T-helper 17 cell (primary cell): Measurements from ENCODE around the gene LSAMP. TPM values are rescaled to one million over a fixed set of nuclear protein-coding genes. Genes with fewer than 3 reads are reported as not detected.

Experiments
- ATAC-seq: fragments of 150-1000 bp; cut with Tn5 transposase; 2 replicates; pipeline ENCODE4 v1.10.0; 2021; ENCODE audit warnings: mild to moderate bottlenecking, moderate library complexity
- DNase-seq, 3 donors: peaks; one replicate each; pipeline versions ENCODE4 v3.0.0 to v3.0.0-alpha.2; 2020 to 2021
- H3K9me3 ChIP-seq: one replicate; pipeline ENCODE4 v1.7.0; 2013; ENCODE audit warnings: low read length, mild to moderate bottlenecking; ENCODE audit not compliant: control insufficient read depth, poor library complexity, severe bottlenecking
- H3K27ac Mint-ChIP-seq: one replicate; pipeline ENCODE4 v1.8.0; 2022; ENCODE audit warnings: mild to moderate bottlenecking, moderate library complexity, mixed read lengths
- H3K27me3 Mint-ChIP-seq: one replicate; pipeline ENCODE4 v1.8.0; 2022; ENCODE audit warnings: mixed read lengths
- H3K36me3 Mint-ChIP-seq: one replicate; pipeline ENCODE4 v1.8.0; 2022; ENCODE audit warnings: low read depth, mixed read lengths
- H3K4me1 Mint-ChIP-seq: one replicate; pipeline ENCODE4 v1.8.0; 2022; ENCODE audit warnings: mild to moderate bottlenecking, mixed read lengths
- H3K4me3 Mint-ChIP-seq: one replicate; pipeline ENCODE4 v1.8.0; 2022; ENCODE audit warnings: mild to moderate bottlenecking, moderate library complexity, mixed read lengths
- total RNA-seq, 4 donors: library from RNA in 2 of 4; stranded (reverse) in 2 of 4; gene quantifications; one replicate each; pipeline ENCODE4 v1.2.3 and lab custom pipeline; 2022 to 2026

The LSAMP gene
- total RNA-seq, 2 donors from 2014 or later, result not detected

DNA sequence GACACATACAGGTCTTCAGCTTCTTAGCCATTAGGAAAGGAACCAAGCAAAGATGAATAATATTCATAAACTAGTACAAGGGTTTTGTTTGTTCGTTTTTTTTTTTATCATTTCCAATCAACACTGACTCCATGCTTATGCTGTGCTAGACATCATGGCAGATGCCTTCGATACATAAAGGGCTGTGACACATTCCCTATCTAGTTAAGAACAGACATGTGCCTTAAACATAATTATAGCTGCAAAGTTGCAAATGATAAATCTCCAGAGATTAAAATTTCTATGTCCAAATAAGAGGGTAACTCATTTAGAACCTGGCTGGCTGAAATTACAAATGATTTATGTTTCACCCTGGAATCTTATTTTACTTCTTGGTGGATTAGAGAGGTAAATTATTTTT, 386.4 kb downstream of the LSAMP start:
- H3K9me3 ChIP-seq, result no peaks in the 10 kb centered on the region
- Mint-ChIP-seq H3K27ac (no peak overlapping the region), H3K4me3 (no peak overlapping the region), H3K36me3 (no peaks in the 10 kb centered on the region), H3K4me1 (no peaks in the 10 kb centered on the region), H3K27me3 (no peaks in the 10 kb centered on the region)
- DNase-seq, result no peak
- ATAC-seq, result no peak

DNA sequence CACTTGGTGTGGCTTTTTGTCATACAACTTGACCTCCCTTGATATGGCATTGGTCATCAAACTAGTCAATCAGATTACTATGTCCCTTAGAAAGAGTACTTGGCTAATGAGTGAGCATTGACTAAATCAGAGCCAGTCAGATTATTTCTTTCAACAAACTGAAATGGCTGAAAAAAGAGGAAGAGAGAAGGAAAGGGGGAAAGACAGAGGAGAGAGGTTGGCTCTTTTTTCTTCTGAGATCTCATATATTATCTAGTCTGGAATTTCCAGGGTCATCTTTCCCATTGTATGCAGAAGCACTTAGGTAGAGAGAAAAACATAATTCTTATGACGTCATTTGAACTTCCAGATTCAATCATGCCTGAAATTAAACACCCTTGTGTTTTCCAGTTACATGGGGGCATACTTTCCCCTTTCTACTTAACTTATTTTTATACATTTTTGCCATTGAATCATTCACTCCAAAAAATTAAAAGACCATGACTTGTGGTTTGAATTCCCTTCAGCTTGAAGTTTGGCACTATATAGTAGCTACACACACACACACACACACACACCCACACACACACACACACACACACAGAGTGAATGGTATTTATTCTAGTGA, 387.8 kb downstream of the LSAMP start:
- Mint-ChIP-seq H3K27me3 (no peaks in the 10 kb centered on the region), H3K4me1 (no peaks in the 10 kb centered on the region), H3K36me3 (no peaks in the 10 kb centered on the region), H3K4me3 (no peak overlapping the region), H3K27ac (no peak overlapping the region)
- H3K9me3 ChIP-seq, result no peaks in the 10 kb centered on the region
- ATAC-seq, result no peak
- DNase-seq, result no peak

DNA sequence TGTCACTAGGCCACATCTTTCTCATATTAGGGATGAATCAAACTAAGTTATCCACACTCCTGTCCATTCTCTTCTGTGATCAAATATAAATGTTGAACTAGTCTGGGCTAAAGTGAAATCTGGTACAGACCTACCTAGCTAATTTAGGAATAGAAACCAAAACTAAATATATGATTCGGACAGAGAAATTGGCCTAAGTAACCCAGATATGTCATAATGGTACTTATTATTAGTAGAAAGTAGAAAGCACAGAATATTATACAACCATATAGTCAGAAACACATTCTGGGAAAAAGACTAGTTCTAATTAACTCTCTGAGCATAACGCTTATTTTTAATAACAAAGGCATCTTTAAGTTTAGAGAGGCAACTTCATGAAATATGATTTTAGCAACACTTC, 389.0 kb downstream of the LSAMP start:
- Mint-ChIP-seq H3K27me3 (no peaks in the 10 kb centered on the region), H3K36me3 (no peaks in the 10 kb centered on the region), H3K4me3 (no peak overlapping the region), H3K4me1 (no peaks in the 10 kb centered on the region), H3K27ac (no peak overlapping the region)
- ATAC-seq (no peak), DNase-seq (no peak)
- no peaks in the 10 kb centered on the region for H3K9me3 ChIP-seq

DNA sequence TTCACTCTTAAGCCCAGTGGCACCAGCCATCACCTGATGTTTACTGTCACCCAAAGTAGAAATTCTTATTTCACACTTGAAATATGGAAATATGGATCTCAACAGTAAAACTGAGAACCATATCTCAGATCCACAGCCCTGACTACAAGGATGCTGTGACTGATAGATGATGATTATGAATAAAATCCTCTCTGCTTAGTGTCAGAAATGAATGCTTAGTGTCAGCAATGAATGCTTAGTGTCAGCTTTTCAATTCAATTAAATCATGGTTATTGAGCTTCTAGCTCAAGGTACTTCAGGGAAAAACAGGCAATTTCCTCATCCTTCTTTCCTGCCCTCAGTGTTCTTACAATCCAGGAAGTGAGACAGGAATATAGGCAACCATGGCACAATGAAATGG, 392.3 kb downstream of the LSAMP start:
- Mint-ChIP-seq H3K4me1 (no peaks in the 10 kb centered on the region), H3K36me3 (no peaks in the 10 kb centered on the region)

DNA sequence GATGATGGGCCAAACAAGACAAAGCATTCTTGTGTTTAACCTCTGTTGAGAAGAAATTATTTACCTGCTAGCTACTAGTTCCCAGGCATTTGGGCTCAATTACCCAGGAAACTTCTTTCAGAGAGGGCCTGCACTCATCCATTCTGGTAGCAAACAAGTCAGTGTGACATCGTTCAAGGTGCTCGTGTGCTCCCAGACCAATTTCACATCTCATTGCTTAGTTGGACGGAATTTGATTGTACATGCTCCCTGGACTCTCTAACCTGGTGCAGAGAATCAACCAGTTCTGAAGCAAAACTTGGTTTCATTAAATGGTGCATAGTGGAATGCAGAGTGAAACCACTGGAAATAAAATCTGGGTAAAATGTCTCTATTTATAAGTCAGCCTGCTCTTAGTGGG, 392.7 kb downstream of the LSAMP start:
- H3K27me3 Mint-ChIP-seq, result no peaks in the 10 kb centered on the region
- H3K27ac Mint-ChIP-seq, result no peak overlapping the region
- H3K9me3 ChIP-seq, result no peaks in the 10 kb centered on the region
- no peaks in the 10 kb centered on the region for H3K36me3 Mint-ChIP-seq
- no peak overlapping the region for H3K4me3 Mint-ChIP-seq
- H3K4me1 Mint-ChIP-seq, result no peaks in the 10 kb centered on the region
- ATAC-seq (no peak), DNase-seq (no peak)

More for the DNA sequence above, 392.3 kb downstream of the LSAMP start:
- DNase-seq, result no peak
- Mint-ChIP-seq H3K27me3 (no peaks in the 10 kb centered on the region), H3K4me3 (no peak overlapping the region), H3K27ac (no peak overlapping the region)
- H3K9me3 ChIP-seq, result no peaks in the 10 kb centered on the region
- no peak for ATAC-seq

DNA sequence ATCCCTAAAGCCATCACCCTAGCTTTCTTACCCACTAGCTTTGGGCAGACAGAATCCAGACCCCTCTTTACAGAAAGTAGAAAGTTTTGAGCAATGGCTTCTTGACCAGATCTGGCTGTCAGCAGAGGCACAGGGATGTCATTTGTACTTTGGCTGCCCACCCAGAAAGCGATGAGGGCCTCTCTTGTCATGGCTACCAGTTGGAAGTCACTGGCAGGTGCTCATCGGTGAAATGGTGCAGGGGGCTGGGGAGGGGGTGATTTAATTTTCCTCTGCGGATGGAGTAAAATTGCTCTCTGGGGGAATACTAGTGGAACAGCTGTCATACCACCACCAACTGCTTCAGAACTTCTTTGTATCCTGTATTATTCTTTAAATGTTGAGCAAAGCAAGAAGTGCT, 393.7 kb downstream of the LSAMP start:
- H3K4me3 Mint-ChIP-seq, result no peak overlapping the region
- H3K27me3 Mint-ChIP-seq, result no peaks in the 10 kb centered on the region
- H3K36me3 Mint-ChIP-seq, result no peaks in the 10 kb centered on the region
- no peaks in the 10 kb centered on the region for H3K9me3 ChIP-seq
- no peak for DNase-seq
- H3K4me1 Mint-ChIP-seq, result no peaks in the 10 kb centered on the region
- ATAC-seq, result no peak
- no peak overlapping the region for H3K27ac Mint-ChIP-seq

DNA sequence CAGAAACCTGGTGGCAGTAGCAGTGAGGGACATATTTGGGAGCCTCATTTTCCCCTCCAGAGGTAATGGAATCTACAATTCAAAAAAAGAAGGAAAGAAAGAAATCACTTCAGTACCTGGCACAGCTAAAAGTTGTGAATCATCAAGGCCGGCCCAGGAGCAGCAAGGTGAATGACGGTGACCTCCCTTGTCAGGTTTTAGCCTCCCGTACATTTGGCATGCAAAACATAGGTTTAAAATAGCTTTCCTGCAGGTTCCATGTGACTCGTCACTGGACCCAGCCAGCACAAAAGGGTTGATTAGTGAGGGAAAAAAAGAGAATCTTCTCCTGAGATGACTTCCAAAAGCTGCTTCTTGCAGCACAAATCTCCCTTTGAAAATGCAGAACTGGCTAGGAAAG, 394.2 kb downstream of the LSAMP start:
- H3K9me3 ChIP-seq, result no peaks in the 10 kb centered on the region
- no peak overlapping the region for H3K27ac Mint-ChIP-seq
- no peak for DNase-seq
- no peak overlapping the region for H3K4me3 Mint-ChIP-seq
- no peaks in the 10 kb centered on the region for H3K4me1 Mint-ChIP-seq
- no peaks in the 10 kb centered on the region for H3K27me3 Mint-ChIP-seq
- H3K36me3 Mint-ChIP-seq, result no peaks in the 10 kb centered on the region
- no peak for ATAC-seq

DNA sequence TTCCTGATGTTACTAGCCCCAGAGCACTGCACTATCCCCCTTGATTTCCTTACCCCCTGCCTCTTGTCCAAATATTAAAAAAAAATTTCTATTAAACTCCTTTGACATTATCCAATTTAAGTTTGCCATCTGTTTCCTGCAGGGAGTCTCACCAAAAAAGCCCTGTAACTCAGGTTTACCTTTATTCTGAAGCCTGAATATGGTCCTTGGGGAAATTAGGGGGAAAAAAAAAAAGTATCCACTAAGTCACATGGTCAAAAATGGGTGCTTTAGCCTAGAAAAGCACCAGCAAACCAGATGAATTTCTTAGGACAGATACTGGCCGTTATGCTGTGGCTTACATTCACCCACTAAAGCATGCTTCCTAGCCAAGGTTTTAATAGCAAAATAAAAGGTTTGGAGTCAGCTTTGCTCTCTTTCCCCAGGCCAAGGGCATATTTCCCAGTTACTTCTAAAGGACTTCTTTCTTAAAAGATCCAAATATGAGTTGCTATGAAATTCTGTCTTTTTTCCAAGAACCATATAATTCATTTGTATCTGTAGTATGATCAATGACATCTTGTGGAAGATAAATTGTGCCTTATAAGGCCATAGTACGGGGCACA, 394.9 kb downstream of the LSAMP start:
- H3K27me3 Mint-ChIP-seq, result no peaks in the 10 kb centered on the region
- ATAC-seq, result no peak
- no peak for DNase-seq
- H3K9me3 ChIP-seq, result no peaks in the 10 kb centered on the region
- H3K36me3 Mint-ChIP-seq, result no peaks in the 10 kb centered on the region
- H3K4me3 Mint-ChIP-seq, result no peak overlapping the region
- H3K27ac Mint-ChIP-seq, result no peak overlapping the region
- H3K4me1 Mint-ChIP-seq, result no peaks in the 10 kb centered on the region

DNA sequence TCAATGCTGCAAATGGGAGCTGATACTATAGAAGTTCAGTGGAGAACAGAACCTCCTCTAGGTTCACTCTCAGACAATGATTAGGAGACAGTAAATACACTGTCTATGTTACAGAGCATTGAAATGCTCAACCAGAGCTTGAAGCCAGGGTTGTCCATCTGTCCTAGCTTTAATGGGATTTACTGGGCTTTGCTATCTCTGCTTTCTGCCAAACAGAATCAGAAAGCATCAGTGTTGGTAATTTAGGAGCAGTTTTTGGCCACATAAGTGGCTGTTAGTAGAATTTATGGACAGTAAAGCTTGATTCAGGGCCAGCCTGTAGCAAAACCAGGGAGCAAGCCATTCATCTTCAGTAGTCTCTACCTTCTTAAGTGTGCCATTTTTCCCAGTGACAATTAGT, 396.3 kb downstream of the LSAMP start:
- Mint-ChIP-seq H3K4me3 (no peak overlapping the region), H3K36me3 (no peaks in the 10 kb centered on the region), H3K4me1 (no peaks in the 10 kb centered on the region), H3K27me3 (no peaks in the 10 kb centered on the region), H3K27ac (no peak overlapping the region)
- DNase-seq (no peak), ATAC-seq (no peak)
- no peaks in the 10 kb centered on the region for H3K9me3 ChIP-seq

DNA sequence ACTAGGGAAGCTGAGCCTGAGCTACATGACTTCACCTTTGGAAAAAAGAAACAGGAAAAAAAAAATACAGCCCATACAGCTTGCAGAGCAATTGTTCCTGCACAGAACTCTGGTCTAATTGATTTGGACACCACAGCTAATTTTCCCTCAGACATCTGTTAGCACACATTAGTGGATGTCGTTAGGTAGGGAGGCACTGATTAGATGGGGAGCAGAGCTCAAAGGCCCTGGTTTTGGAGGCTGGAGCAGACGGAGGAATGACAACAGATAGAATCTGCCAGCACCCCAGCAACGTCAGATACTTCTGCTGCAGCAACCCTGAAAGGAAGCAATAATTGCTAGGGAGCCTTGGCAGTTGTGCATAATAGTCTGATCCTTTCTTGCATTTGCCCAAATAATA, 398.9 kb downstream of the LSAMP start:
- H3K27ac Mint-ChIP-seq, result no peak overlapping the region
- no peaks in the 10 kb centered on the region for H3K36me3 Mint-ChIP-seq
- H3K4me3 Mint-ChIP-seq, result no peak overlapping the region
- H3K4me1 Mint-ChIP-seq, result no peaks in the 10 kb centered on the region
- H3K9me3 ChIP-seq, result no peaks in the 10 kb centered on the region
- no peaks in the 10 kb centered on the region for H3K27me3 Mint-ChIP-seq
- no peak for ATAC-seq
- no peak for DNase-seq

DNA sequence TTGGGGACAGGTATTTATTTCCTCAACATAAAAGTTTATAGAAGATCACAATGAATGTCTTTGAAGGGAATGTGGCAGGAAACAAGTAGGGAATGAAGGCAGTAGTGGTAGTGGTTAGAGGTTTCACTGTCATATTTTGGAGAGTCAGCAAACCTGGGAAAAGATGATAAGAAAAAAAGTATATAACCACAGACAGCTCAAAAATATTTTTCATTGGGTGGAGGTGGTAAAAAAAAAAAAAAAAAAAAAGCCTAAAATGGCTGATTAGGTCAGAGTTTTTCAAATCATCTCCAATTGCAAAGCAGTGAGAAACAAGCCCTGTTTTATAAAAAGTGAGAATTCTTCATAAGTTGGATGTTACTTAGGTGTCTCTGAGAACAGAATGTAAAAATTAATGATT, 400.0 kb downstream of the LSAMP start:
- Mint-ChIP-seq H3K36me3 (no peaks in the 10 kb centered on the region), H3K4me1 (no peaks in the 10 kb centered on the region), H3K4me3 (no peak overlapping the region), H3K27ac (no peak overlapping the region), H3K27me3 (no peaks in the 10 kb centered on the region)
- H3K9me3 ChIP-seq, result no peaks in the 10 kb centered on the region
- DNase-seq, result no peak
- ATAC-seq, result no peak

DNA sequence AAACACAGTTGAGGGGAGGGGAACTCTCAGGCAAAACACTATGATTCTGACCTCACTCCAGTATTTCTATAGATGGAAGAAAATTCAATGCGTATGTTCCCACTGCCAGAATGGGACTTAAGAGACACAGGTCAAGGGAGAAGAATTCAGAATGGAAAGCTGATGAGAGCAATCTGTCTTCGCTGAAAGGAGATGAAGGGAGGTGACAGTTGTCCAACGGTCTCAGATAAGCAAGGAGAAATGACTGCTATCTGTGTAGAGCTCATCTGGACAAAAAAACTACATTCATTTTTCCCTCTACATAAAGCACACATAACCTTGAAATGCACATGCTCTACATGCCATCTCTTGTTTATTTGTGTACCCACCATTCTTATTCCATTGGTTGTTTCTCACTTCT, 405.1 kb downstream of the LSAMP start:
- no peaks in the 10 kb centered on the region for H3K4me1 Mint-ChIP-seq
- no peak overlapping the region for H3K4me3 Mint-ChIP-seq
- no peaks in the 10 kb centered on the region for H3K27me3 Mint-ChIP-seq
- DNase-seq, result no peak
- no peak for ATAC-seq
- no peaks in the 10 kb centered on the region for H3K36me3 Mint-ChIP-seq
- no peaks in the 10 kb centered on the region for H3K9me3 ChIP-seq
- H3K27ac Mint-ChIP-seq, result no peak overlapping the region

DNA sequence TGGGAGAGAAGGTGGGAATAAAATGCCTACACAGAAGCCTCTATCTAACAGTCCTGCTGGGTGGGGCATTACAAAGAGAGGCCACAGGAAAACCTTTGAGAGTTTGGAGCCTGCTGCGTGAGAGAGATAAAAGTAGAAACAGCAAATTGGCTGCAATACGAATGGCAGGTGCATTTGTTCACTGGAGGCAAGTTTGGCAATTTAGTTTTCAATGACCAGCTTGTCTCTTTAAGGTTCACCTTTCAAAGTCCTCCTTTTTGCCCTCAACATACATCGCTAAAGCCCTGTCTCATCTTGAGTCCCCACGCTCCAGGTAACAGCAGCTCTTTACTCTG, 405.7 kb downstream of the LSAMP start:
- H3K4me3 Mint-ChIP-seq, result no peak overlapping the region
- no peaks in the 10 kb centered on the region for H3K4me1 Mint-ChIP-seq
- no peak for ATAC-seq
- no peaks in the 10 kb centered on the region for H3K9me3 ChIP-seq
- no peak for DNase-seq
- H3K27me3 Mint-ChIP-seq, result no peaks in the 10 kb centered on the region
- no peak overlapping the region for H3K27ac Mint-ChIP-seq
- no peaks in the 10 kb centered on the region for H3K36me3 Mint-ChIP-seq

DNA sequence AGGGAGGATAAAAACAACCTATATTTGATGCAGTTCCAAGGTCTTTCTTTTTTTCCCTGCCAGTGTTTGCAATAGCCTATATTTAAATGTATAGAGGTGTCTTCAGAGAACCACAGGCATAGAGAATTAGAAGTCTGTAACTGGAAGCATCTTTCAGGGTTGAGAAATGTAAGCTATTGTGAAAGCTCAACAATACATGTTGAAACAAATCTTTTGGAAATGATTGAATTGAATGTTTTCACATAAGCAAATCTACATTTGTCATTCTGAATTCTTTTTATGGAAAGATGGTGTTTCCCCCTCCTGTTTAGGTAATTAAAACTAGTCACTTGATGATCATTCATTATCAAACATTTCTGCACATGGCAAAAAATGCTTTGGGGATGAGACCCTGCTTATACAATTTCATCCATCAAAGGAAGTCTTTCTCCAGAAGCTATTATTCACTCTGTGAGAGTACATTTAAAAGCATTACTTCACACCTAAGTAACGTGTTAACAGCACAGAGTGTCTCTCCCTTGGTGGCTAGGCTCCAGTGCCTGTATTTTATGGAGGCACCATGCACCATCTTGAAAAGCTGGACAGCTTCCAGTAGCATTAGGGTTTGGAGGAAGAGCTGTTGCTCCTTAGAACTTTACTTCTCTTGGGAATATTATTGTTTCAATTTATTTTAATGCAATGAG, 406.2 kb downstream of the LSAMP start:
- Mint-ChIP-seq H3K27me3 (no peaks in the 10 kb centered on the region), H3K4me3 (no peak overlapping the region), H3K36me3 (no peaks in the 10 kb centered on the region), H3K27ac (no peak overlapping the region), H3K4me1 (no peaks in the 10 kb centered on the region)
- DNase-seq (no peak), ATAC-seq (no peak)
- H3K9me3 ChIP-seq, result no peaks in the 10 kb centered on the region
